A549 treated with RU486 at 1 μM for 4 hours (cell line): ENCODE data around the gene AIM2. TPM values are rescaled to one million over a fixed set of nuclear protein-coding genes. Genes with fewer than 3 reads are reported as not detected.

ENCODE experiments used
- total RNA-seq: library from RNA; stranded (reverse); fragments of 200-300 nt; extraction: Qiagen RNA extraction; gene quantifications from 5 replicates; pipeline ENCODE4 v1.2.3, GENCODE V29; 2022; ENCODE audit warnings: low read depth

AIM2 gene, protein sequence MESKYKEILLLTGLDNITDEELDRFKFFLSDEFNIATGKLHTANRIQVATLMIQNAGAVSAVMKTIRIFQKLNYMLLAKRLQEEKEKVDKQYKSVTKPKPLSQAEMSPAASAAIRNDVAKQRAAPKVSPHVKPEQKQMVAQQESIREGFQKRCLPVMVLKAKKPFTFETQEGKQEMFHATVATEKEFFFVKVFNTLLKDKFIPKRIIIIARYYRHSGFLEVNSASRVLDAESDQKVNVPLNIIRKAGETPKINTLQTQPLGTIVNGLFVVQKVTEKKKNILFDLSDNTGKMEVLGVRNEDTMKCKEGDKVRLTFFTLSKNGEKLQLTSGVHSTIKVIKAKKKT
- not detected in 5 replicates for total RNA-seq

GRCh38 chr1:159076438-159077119 lies at the start of gene AIM2:
AIM2 (minus strand) TSS chr1:159076766; CDS start chr1:159073499, 3,267 bp downstream.

Other genes with a start within 250 kb of the AIM2 start
- not detected in 5 replicates for gene MNDA, start 245.4 kb downstream of the AIM2 start, total RNA-seq
- gene PYHIN1, start 145.2 kb downstream of the AIM2 start, total RNA-seq, result not detected in 5 replicates
- 3.3 to 4.4 TPM (median 4.2 TPM) in 5 replicates for gene IFI16, start 66.9 kb downstream of the AIM2 start, total RNA-seq
- gene CADM3, start 94.8 kb upstream of the AIM2 start, total RNA-seq, result 0.09 to 0.24 TPM (median 0.11 TPM) in 5 replicates
- gene ACKR1, start 128.1 kb upstream of the AIM2 start, total RNA-seq, result not detected in 5 replicates
- not detected in 5 replicates for gene FCER1A, start 225.6 kb upstream of the AIM2 start, total RNA-seq